Measurements from ENCODE around the gene TCEA2. TPM values are rescaled to one million over a fixed set of nuclear protein-coding genes. Genes with fewer than 3 reads are reported as not detected.
A peak's percentile ranks its signal among the peaks of the same experiment; 100 is the strongest.

The TCEA2 gene
- total and polyA plus RNA-seq, 2 donors, result 24.6 to 53.2 TPM

DNA sequence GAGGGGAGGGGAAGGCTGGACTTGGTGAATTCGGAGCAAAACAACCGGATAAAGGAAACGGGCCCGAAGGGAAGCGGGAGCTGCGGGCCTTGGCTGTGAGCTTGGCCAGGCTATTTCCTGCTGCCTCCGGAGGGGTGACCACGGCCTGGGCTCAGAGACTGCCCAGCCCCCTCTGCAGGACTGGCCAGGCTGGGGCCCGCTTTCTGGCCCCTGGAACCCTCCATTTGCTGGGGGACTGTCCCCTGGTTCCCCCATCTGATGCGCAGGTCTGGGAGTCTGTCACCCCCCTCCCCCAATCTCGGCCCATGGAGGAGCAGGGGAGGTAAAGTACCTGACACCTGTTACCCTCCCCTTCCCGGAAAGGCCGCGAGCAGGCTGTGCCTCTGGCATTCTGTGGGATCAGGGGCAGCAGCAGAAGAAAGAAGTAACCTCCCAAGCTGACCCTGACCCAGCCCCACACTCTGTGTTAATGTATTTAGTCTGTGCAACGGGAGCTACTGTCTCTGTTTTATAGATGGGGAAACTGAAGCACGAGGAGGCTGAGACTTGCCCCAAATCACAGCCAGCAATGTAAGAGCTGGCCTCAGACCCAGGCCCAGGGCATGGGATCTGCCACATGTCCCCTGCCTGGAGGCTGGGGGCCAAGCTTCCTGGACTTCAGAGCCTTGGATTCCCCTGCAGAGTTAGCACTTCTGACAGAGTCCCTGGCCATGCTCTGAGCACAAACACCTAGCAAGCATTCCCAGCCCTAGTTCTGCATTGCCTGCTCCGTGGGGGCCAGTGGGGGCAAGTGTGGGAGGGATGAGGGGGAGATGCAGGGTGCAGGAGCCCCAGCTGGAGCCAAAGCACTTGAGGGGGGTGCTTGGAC lies 23.5 kb upstream of the TCEA2 start:
- peak overlapping the region; percentile 55 to 58 for H3K4me3 ChIP-seq (ENCODE audit: low read length in 2 of 2)
- H3K27ac ChIP-seq (ENCODE audit: low read depth in 1 of 2, low read length in 1 of 2), result peak overlapping the region; percentile 17 to 74

DNA sequence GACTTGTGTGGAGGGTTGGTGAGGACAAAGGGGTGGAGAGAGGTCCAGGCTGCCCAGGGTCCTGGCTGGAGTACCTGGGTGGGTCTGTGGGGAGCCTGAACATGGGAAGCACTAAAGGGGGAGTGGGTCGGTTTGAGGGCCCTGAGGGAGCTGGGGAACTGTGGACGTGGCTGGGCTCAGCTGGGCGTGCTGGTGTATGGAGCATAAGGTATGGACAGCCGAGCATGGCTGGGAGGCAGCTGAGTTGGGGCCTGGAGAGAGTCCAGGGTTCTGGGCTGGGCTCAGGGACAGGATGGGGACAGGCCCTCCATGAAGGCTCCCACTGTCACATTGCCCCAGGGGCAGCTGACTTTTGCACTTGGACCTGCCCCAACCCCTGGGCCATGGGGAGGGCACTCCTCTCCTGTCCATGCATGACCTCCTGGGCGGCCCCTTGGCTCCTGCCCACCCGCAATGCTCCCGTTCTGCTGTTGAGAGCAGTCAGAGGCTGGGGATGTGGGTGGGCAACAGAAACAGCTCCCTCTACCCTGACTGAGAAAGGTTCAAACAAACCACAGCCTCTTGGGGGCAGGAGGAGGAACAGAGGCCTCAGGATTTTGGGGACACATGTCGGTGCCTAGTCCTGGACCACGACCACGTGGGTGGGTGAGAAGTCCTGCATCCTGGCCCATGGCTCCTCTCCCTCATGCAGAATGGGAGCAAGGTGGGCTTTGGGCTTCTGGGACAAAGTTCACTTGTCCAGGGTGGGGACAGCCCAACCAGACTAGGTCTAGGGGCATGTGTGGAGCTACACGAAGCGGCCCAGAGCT lies 22.6 kb upstream of the TCEA2 start:
- DNase-seq (ENCODE audit: low read depth in 6 of 9, low spot score in 9 of 9), result peak in 1 of 9 donors; percentile 51
- Histone ChIP-seq H3K4me3 (ENCODE audit: low read length in 2 of 2) (no peak overlapping the region), H3K4me1 (ENCODE audit: control insufficient read depth in 2 of 2, insufficient read depth in 2 of 2, low read length in 2 of 2) (peaks cover 28 to 78% of the 10 kb centered on the region in 2 donors), H3K9me3 (ENCODE audit: control insufficient read depth in 2 of 2, insufficient read depth in 1 of 2, low read length in 1 of 2) (peaks cover 0 to 8% of the 10 kb centered on the region in 2 donors), H3K27ac (ENCODE audit: low read depth in 1 of 2, low read length in 1 of 2) (peak overlapping the region in 1 of 2 donors; percentile 60), H3K27me3 (ENCODE audit: control insufficient read depth in 2 of 2, insufficient read depth in 1 of 2, low read length in 1 of 2) (peaks cover 11 to 64% of the 10 kb centered on the region in 2 donors), H3K36me3 (ENCODE audit: control insufficient read depth in 2 of 2, insufficient read depth in 2 of 2, low read length in 1 of 2) (peaks cover 0 to under 1% of the 10 kb centered on the region in 2 donors)
- WGBS, result 56% methylated on average over 12 of the region's 12 CpGs

More for the DNA sequence above, 23.5 kb upstream of the TCEA2 start:
- DNase-seq (ENCODE audit: low read depth in 6 of 9, low spot score in 9 of 9), result peak in 1 of 9 donors; percentile 29
- peaks cover 28 to 76% of the 10 kb centered on the region in 2 donors for H3K4me1 ChIP-seq (ENCODE audit: control insufficient read depth in 2 of 2, insufficient read depth in 2 of 2, low read length in 2 of 2)
- 39% methylated on average over 17 of the region's 17 CpGs for WGBS
- H3K36me3 ChIP-seq (ENCODE audit: control insufficient read depth in 2 of 2, insufficient read depth in 2 of 2, low read length in 1 of 2), result peaks cover 2 to 6% of the 10 kb centered on the region in 2 donors
- H3K9me3 ChIP-seq (ENCODE audit: control insufficient read depth in 2 of 2, insufficient read depth in 1 of 2, low read length in 1 of 2), result peaks cover 0 to 8% of the 10 kb centered on the region in 2 donors
- H3K27me3 ChIP-seq (ENCODE audit: control insufficient read depth in 2 of 2, insufficient read depth in 1 of 2, low read length in 1 of 2), result peaks cover 11 to 56% of the 10 kb centered on the region in 2 donors

DNA sequence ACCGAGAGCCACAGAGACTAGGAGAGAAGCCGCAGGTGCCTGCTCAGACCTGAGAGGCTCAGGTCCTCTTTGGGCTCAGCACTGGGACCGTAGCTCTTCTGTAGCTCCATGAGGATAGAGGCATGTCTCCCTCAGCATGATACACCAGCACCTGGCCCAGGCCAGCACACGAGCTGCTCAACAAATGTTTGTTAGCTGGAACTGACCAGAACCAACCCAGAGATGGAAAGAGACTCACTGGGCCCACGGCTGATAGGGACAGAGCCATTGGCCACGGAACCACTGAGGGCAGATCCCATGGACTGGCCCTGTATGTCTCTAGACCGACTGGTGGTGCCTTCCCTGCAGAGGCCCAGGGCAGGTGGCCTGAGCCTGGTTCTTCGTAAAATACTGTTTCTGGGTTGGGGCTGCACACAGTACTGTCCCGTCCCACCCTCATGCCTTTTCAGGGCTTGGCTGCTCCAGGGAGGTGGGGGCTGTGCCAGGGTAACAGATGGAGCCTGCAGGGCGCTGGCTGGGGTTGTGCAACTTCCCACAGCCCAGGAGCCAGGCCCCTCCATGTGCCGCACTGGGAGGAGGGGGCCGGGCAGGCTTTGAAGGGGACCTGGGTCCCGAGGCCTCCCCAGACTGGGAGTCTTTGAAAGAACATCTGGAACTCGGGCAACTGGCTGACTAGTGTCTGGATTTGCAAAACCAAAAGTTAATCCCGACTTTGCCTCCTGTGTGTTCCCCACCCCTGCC lies 21.8 kb upstream of the TCEA2 start:
- H3K36me3 ChIP-seq (ENCODE audit: control insufficient read depth in 2 of 2, insufficient read depth in 2 of 2, low read length in 1 of 2), result no peaks in the 10 kb centered on the region
- peak overlapping the region; percentile 6 to 86 for H3K27ac ChIP-seq (ENCODE audit: low read depth in 1 of 2, low read length in 1 of 2)
- peaks cover 28 to 78% of the 10 kb centered on the region in 2 donors for H3K4me1 ChIP-seq (ENCODE audit: control insufficient read depth in 2 of 2, insufficient read depth in 2 of 2, low read length in 2 of 2)
- H3K27me3 ChIP-seq (ENCODE audit: control insufficient read depth in 2 of 2, insufficient read depth in 1 of 2, low read length in 1 of 2), result peaks cover 12 to 72% of the 10 kb centered on the region in 2 donors
- DNase-seq (ENCODE audit: low read depth in 6 of 9, low spot score in 9 of 9), result peak in 1 of 9 donors; percentile 36
- H3K9me3 ChIP-seq (ENCODE audit: control insufficient read depth in 2 of 2, insufficient read depth in 1 of 2, low read length in 1 of 2), result peaks cover 0 to 8% of the 10 kb centered on the region in 2 donors
- WGBS, result 42% methylated on average over 15 of the region's 15 CpGs
- peak overlapping the region; percentile 52 to 57 for H3K4me3 ChIP-seq (ENCODE audit: low read length in 2 of 2)

DNA sequence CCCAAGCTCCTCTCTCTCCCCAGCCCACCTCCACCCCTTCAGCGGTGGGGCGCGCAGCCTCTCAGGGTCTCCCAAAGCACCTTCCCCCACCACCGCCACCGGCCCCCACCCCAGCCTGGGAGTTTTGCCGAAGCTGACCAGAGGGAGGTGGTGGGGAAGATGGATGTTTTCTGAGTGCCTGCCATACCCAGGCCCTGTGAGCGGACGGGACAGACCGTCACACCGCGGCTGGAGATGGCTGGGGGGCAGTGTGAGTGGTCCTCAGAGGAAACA lies 21.3 kb upstream of the TCEA2 start:
- H3K4me3 ChIP-seq (ENCODE audit: low read length in 2 of 2), result peak overlapping the region; percentile 52 to 57
- H3K27ac ChIP-seq (ENCODE audit: low read depth in 1 of 2, low read length in 1 of 2), result peak overlapping the region in 1 of 2 donors; percentile 86
- peaks cover 0 to 8% of the 10 kb centered on the region in 2 donors for H3K9me3 ChIP-seq (ENCODE audit: control insufficient read depth in 2 of 2, insufficient read depth in 1 of 2, low read length in 1 of 2)
- no peaks in the 10 kb centered on the region for H3K36me3 ChIP-seq (ENCODE audit: control insufficient read depth in 2 of 2, insufficient read depth in 2 of 2, low read length in 1 of 2)
- peaks cover 13 to 73% of the 10 kb centered on the region in 2 donors for H3K27me3 ChIP-seq (ENCODE audit: control insufficient read depth in 2 of 2, insufficient read depth in 1 of 2, low read length in 1 of 2)
- peaks cover 28 to 77% of the 10 kb centered on the region in 2 donors for H3K4me1 ChIP-seq (ENCODE audit: control insufficient read depth in 2 of 2, insufficient read depth in 2 of 2, low read length in 2 of 2)
- 5% methylated on average over 11 of the region's 11 CpGs for WGBS
- DNase-seq (ENCODE audit: low read depth in 6 of 9, low spot score in 9 of 9), result peak in 1 of 9 donors; percentile 48

DNA sequence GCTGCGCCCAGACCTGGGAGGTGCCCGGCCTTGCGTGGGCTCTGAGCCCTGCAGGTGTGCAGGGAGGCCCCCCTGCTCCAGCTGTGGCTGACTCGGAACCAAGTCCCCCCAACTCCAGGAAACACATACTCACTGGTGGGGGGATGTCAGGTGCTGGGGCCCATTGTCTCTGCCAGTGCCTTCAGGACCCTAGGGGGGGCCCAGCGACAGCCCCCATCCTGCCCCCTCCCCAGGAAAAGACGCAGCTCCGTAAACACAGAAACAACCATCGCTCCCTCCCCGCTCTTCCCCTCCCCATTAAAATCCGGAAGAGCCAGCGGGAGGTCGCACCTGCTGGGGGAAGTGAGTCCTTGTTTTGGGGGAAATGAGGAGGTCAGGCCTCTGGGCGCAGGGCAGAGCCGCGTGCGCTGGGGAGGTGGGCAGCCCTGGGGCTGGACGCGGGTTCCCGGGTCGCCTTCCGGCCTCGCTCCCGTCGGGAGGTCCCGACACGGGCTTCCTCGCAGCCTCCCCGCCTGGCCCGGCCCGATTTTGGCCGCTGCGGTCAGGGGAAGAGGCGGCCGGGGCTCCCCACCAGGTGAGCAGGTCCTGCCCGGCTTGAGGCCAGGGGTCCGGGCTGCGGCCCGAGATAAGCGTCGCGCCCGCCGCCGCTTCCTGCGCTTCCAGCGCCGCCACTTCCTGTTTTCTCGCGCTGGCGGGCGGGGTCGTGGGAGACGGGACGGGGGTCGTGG lies 20.8 kb upstream of the TCEA2 start:
- H3K4me3 ChIP-seq (ENCODE audit: low read length in 2 of 2), result peak overlapping the region; percentile 52 to 57
- WGBS, result under 1% methylated on average over 55 of the region's 55 CpGs
- DNase-seq (ENCODE audit: low read depth in 6 of 9, low spot score in 9 of 9), result peak in 2 of 9 donors; percentile 64 to 78
- H3K27ac ChIP-seq (ENCODE audit: low read depth in 1 of 2, low read length in 1 of 2), result peak overlapping the region; percentile 86 to 87
- no peaks in the 10 kb centered on the region for H3K36me3 ChIP-seq (ENCODE audit: control insufficient read depth in 2 of 2, insufficient read depth in 2 of 2, low read length in 1 of 2)
- H3K4me1 ChIP-seq (ENCODE audit: control insufficient read depth in 2 of 2, insufficient read depth in 2 of 2, low read length in 2 of 2), result peaks cover 28 to 77% of the 10 kb centered on the region in 2 donors
- H3K9me3 ChIP-seq (ENCODE audit: control insufficient read depth in 2 of 2, insufficient read depth in 1 of 2, low read length in 1 of 2), result peaks cover 0 to 8% of the 10 kb centered on the region in 2 donors
- peaks cover 16 to 73% of the 10 kb centered on the region in 2 donors for H3K27me3 ChIP-seq (ENCODE audit: control insufficient read depth in 2 of 2, insufficient read depth in 1 of 2, low read length in 1 of 2)

DNA sequence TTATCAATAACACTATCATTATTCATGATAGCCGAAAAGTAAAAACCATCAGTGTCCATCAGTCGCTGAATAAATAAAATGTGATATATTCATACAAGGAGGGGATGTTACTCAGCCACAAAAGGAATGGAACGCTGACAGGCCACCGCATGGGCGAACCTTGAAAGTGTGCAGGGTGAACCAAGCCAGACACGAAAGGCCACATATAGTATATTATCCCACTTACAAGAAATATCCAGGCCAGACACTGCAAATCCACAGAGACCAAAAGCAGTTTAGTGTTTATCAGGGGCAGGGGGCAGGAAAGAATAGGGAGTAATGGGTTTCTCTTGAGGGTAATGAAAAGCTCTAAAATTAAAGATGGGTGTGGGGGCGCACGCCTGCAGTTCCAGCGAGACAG lies 19.2 kb upstream of the TCEA2 start:
- no peak for DNase-seq (ENCODE audit: low read depth in 6 of 9, low spot score in 9 of 9)
- H3K27me3 ChIP-seq (ENCODE audit: control insufficient read depth in 2 of 2, insufficient read depth in 1 of 2, low read length in 1 of 2), result peaks cover 22 to 71% of the 10 kb centered on the region in 2 donors
- H3K36me3 ChIP-seq (ENCODE audit: control insufficient read depth in 2 of 2, insufficient read depth in 2 of 2, low read length in 1 of 2), result no peaks in the 10 kb centered on the region
- H3K4me1 ChIP-seq (ENCODE audit: control insufficient read depth in 2 of 2, insufficient read depth in 2 of 2, low read length in 2 of 2), result peaks cover 28 to 77% of the 10 kb centered on the region in 2 donors
- H3K4me3 ChIP-seq (ENCODE audit: low read length in 2 of 2), result no peak overlapping the region
- 91% methylated on average over 9 of the region's 9 CpGs for WGBS
- no peak overlapping the region for H3K27ac ChIP-seq (ENCODE audit: low read depth in 1 of 2, low read length in 1 of 2)
- H3K9me3 ChIP-seq (ENCODE audit: control insufficient read depth in 2 of 2, insufficient read depth in 1 of 2, low read length in 1 of 2), result peaks cover 0 to 8% of the 10 kb centered on the region in 2 donors

DNA sequence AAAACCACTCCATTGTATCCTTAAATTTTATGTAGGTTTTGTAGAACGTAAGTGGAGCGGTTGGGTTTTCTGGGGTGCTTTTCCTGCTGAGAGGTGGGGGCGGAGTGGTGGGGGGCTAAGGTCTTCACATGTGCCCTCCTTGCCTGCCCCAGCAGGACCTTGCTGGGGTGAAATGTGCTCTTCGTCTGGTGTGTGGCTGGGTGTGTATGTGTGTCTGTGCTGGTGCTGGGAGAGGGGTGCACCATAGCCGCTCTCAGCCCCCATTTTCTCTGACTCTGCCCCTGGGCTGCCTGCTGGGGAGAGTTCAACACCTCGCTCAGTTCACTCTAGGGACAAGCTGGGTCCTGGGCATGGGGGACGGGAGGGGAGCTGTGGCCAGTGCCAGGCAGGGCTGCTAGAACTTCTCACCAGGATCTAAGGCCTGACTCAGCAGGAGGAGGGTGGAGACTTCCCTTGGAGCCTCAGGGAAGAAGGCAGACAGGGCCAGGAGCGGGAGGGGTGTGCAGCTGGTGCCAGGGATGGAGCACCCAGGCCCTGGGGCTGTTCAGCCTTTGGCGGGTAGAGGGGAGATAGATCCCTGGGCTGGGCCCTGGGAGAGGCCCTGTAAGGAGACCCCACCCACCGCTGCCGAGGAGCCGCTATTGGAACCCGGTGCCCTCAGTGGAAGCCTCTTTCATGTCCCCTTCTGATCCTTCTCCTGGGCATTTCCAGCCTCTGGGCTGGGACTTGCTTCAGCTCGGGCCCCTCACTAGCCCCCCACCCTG lies 18.3 kb upstream of the TCEA2 start:
- Histone ChIP-seq H3K4me1 (ENCODE audit: control insufficient read depth in 2 of 2, insufficient read depth in 2 of 2, low read length in 2 of 2) (peaks cover 23 to 70% of the 10 kb centered on the region in 2 donors), H3K27ac (ENCODE audit: low read depth in 1 of 2, low read length in 1 of 2) (no peak overlapping the region), H3K27me3 (ENCODE audit: control insufficient read depth in 2 of 2, insufficient read depth in 1 of 2, low read length in 1 of 2) (peaks cover 29 to 68% of the 10 kb centered on the region in 2 donors), H3K9me3 (ENCODE audit: control insufficient read depth in 2 of 2, insufficient read depth in 1 of 2, low read length in 1 of 2) (peaks cover 0 to 4% of the 10 kb centered on the region in 2 donors), H3K4me3 (ENCODE audit: low read length in 2 of 2) (no peak overlapping the region), H3K36me3 (ENCODE audit: control insufficient read depth in 2 of 2, insufficient read depth in 2 of 2, low read length in 1 of 2) (no peaks in the 10 kb centered on the region)
- 97% methylated on average over 14 of the region's 14 CpGs for WGBS
- no peak for DNase-seq (ENCODE audit: low read depth in 6 of 9, low spot score in 9 of 9)

Data from thymus (tissue), 11 donors.